Measurements from ENCODE around the gene DHX15. TPM values are rescaled to one million over a fixed set of nuclear protein-coding genes. Genes with fewer than 3 reads are reported as not detected.

The DHX15 gene
- total and polyA plus RNA-seq, 11 donors, result 24.0 to 67.8 (median 55.3) TPM

DNA sequence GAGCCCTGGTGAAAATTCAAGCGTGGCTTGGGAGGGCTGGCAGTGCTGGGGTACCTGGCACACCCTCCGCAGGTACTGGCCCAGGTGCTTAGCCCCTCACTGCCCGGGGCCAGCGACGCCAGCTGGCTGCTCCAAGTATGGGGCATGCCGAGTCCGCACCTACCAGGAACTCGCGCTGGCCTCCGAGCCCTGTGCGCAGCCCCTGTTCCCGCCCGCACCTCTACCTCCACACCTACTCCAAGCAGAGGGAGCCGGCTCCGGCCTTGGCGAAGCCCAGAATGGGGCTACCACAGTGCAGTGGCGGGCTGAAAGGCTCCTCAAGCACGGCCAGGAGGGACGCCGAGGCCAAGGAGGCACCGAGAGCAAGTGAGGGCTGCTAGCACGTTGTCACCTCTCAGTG, 14.9 kb upstream of the DHX15 start:
- ATAC-seq (no peak), DNase-seq (no peak)
- TF ChIP-seq POLR2A (IDR thresholded peaks at IDR 0.05), result no peak
- TF ChIP-seq, protein P1, sequence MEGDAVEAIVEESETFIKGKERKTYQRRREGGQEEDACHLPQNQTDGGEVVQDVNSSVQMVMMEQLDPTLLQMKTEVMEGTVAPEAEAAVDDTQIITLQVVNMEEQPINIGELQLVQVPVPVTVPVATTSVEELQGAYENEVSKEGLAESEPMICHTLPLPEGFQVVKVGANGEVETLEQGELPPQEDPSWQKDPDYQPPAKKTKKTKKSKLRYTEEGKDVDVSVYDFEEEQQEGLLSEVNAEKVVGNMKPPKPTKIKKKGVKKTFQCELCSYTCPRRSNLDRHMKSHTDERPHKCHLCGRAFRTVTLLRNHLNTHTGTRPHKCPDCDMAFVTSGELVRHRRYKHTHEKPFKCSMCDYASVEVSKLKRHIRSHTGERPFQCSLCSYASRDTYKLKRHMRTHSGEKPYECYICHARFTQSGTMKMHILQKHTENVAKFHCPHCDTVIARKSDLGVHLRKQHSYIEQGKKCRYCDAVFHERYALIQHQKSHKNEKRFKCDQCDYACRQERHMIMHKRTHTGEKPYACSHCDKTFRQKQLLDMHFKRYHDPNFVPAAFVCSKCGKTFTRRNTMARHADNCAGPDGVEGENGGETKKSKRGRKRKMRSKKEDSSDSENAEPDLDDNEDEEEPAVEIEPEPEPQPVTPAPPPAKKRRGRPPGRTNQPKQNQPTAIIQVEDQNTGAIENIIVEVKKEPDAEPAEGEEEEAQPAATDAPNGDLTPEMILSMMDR (IDR thresholded peaks at IDR 0.05), result no peak
- Histone ChIP-seq H3K4me3 (no peak overlapping the region), H3K9me3 (peaks cover 0 to 11% (median 0%) of the 10 kb centered on the region in 12 donors), H3K36me3 (no peaks in the 10 kb centered on the region), H3K4me1 (no peaks in the 10 kb centered on the region), H3K27me3 (no peaks in the 10 kb centered on the region), H3K27ac (no peak overlapping the region)
- intact Hi-C loops (cut with DNase I), result no loop called here
- WGBS, 4 donors, result 84 to 96% (median 93%) methylated on average over 10 to 22 of the region's 22 CpGs

GRCh38 chr4:24598025-24598424, 13.7 kb upstream of the DHX15 start:
- WGBS, 4 donors, result 88 to 89% (median 89%) methylated on average over 8 of the region's 8 CpGs
- H3K4me3 ChIP-seq, result no peak overlapping the region
- no peaks in the 10 kb centered on the region for H3K36me3 ChIP-seq
- DNase-seq, result no peak
- no peak overlapping the region for H3K27ac ChIP-seq
- H3K9me3 ChIP-seq, result peaks cover 0 to 11% (median 0%) of the 10 kb centered on the region in 12 donors
- TF ChIP-seq POLR2A (IDR thresholded peaks at IDR 0.05), result no peak
- TF ChIP-seq, protein P1 (IDR thresholded peaks at IDR 0.05), result no peak
- H3K4me1 ChIP-seq, result no peaks in the 10 kb centered on the region
- H3K27me3 ChIP-seq, result no peaks in the 10 kb centered on the region
- intact Hi-C loops (cut with DNase I), result no loop called here
- ATAC-seq, result no peak

DNA sequence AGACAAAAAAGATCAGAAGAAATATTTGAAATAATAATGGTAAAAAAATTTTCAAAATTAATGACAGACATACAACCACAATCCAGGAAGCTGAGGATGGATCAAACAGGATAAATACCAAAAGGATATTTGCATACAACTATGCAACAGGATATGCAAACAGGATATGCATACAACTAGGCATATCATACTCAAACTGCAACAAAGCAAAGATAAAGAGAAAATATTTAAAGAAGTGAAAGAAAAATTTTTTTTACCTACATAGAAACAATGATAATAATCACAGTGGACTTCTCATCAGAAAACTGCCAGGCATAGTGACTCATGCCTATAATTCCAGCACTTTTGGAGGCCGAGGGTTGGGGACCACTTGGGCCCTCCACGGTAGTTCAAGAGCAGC, 11.3 kb upstream of the DHX15 start:
- 84 to 93% (median 90%) methylated on average over 2 of the region's 2 CpGs for WGBS, 4 donors
- ATAC-seq, result no peak
- H3K9me3 ChIP-seq, result peaks cover 0 to 11% (median 0%) of the 10 kb centered on the region in 12 donors
- intact Hi-C loops (cut with DNase I), result no loop called here
- no peak overlapping the region for H3K27ac ChIP-seq
- H3K36me3 ChIP-seq, result no peaks in the 10 kb centered on the region
- H3K4me1 ChIP-seq, result no peaks in the 10 kb centered on the region
- H3K4me3 ChIP-seq, result no peak overlapping the region
- TF ChIP-seq POLR2A (IDR thresholded peaks at IDR 0.05), result no peak
- TF ChIP-seq, protein P1 (IDR thresholded peaks at IDR 0.05), result no peak
- no peak for DNase-seq
- H3K27me3 ChIP-seq, result no peaks in the 10 kb centered on the region

DNA sequence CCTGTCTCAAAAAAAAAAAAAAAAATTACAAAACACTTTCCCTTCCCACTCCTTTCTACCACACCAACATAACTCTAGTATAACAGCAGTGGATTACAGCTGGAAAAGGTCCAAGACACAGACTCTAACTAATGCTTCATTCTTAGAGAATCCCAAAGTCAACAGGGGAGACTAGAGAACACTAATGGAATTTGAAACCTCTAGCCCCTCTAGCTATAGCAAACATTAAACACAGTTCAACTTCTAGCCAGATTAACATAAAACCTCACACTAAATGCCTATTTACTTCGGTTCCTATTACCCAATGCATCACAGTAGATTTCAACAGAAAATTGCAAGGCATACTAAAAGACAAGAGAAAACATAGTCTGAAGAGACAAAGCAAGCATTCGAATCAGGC, 10.5 kb upstream of the DHX15 start:
- Histone ChIP-seq H3K36me3 (no peaks in the 10 kb centered on the region), H3K27me3 (no peaks in the 10 kb centered on the region), H3K9me3 (peaks cover 0 to 18% (median 0%) of the 10 kb centered on the region in 12 donors), H3K4me3 (no peak overlapping the region), H3K4me1 (no peaks in the 10 kb centered on the region), H3K27ac (no peak overlapping the region)
- 75 to 90% (median 85%) methylated on average over 2 of the region's 2 CpGs for WGBS, 4 donors
- ATAC-seq (no peak), DNase-seq (no peak)
- TF ChIP-seq, protein P1 (IDR thresholded peaks at IDR 0.05), result no peak
- TF ChIP-seq POLR2A (IDR thresholded peaks at IDR 0.05), result no peak
- intact Hi-C loops (cut with DNase I), result no loop called here
